Endothelial cell (in vitro differentiated cells): ENCODE measurements around the gene LRRC38. TPM values are rescaled to one million over a fixed set of nuclear protein-coding genes. Genes with fewer than 3 reads are reported as not detected.

Source experiments
- total RNA-seq: library from RNA; stranded (reverse); fragmentation: NEBNext Ultra II Directional; extraction: Animal tissue kit (Norgen Biotek cat#: 25700); gene quantifications from one replicate; pipeline ENCODE4 v1.2.1, GENCODE V29; 2021; ENCODE audit not compliant: unreplicated experiment

The LRRC38 gene
- total RNA-seq, 1 donor from 2014 or later: not detected

Other genes starting within 250 kb of the LRRC38 start
- gene PRAMEF8, start 228.9 kb downstream of the LRRC38 start, total RNA-seq: not detected
- gene PRAMEF33, start 210.5 kb downstream of the LRRC38 start, total RNA-seq: not detected
- gene PRAMEF15, start 198.4 kb downstream of the LRRC38 start, total RNA-seq: not detected
- not detected for gene PRAMEF14, start 166.9 kb downstream of the LRRC38 start, total RNA-seq
- gene PRAMEF19, start 142.1 kb downstream of the LRRC38 start, total RNA-seq: not detected
- gene PRAMEF17, start 124.4 kb downstream of the LRRC38 start, total RNA-seq: not detected
- gene PRAMEF20, start 103.6 kb downstream of the LRRC38 start, total RNA-seq: not detected
- 4.3 TPM for gene PDPN, start 69.8 kb upstream of the LRRC38 start, total RNA-seq
- 49.7 TPM for gene PRDM2, start 186.2 kb upstream of the LRRC38 start, total RNA-seq